ENCODE measurements around the gene OGN. TPM values are rescaled to one million over a fixed set of nuclear protein-coding genes. Genes with fewer than 3 reads are reported as not detected.

OGN gene
- total RNA-seq, 1 donor from 2014 or later, result 153 TPM

- Histone ChIP-seq H3K4me3 (ENCODE audit: low read length in 3 of 3) (no peak overlapping the region), H3K27me3 (ENCODE audit: control insufficient read depth in 3 of 3, insufficient read depth in 3 of 3, low read length in 3 of 3) (no peaks in the 10 kb centered on the region), H3K36me3 (ENCODE audit: control insufficient read depth in 3 of 3, insufficient read depth in 3 of 3, low read length in 3 of 3) (peaks cover 0 to 2% (median 0%) of the 10 kb centered on the region in 3 donors), H3K27ac (ENCODE audit: low read depth, low read length) (peak overlapping the region; percentile 54), H3K9ac (ENCODE audit: low read depth in 1 of 3, low read length in 3 of 3) (no peak overlapping the region), H3K9me3 (ENCODE audit: control insufficient read depth in 3 of 3, low read length in 3 of 3) (no peaks in the 10 kb centered on the region), H3K4me1 (ENCODE audit: control insufficient read depth in 3 of 3, insufficient read depth in 3 of 3, low read length in 3 of 3) (peaks cover 0 to 7% (median 0%) of the 10 kb centered on the region in 3 donors)
Measured at GRCh38 chr9:92353051-92353450, 51.3 kb downstream of the OGN start.

GRCh38 chr9:92350740-92351133, 53.6 kb downstream of the OGN start:
- H3K9me3 ChIP-seq (ENCODE audit: control insufficient read depth in 3 of 3, low read length in 3 of 3), result no peaks in the 10 kb centered on the region
- H3K4me3 ChIP-seq (ENCODE audit: low read length in 3 of 3), result no peak overlapping the region
- H3K27me3 ChIP-seq (ENCODE audit: control insufficient read depth in 3 of 3, insufficient read depth in 3 of 3, low read length in 3 of 3), result no peaks in the 10 kb centered on the region
- H3K36me3 ChIP-seq (ENCODE audit: control insufficient read depth in 3 of 3, insufficient read depth in 3 of 3, low read length in 3 of 3), result peaks cover 0 to 2% (median 0%) of the 10 kb centered on the region in 3 donors
- peaks cover 0 to 7% (median 0%) of the 10 kb centered on the region in 3 donors for H3K4me1 ChIP-seq (ENCODE audit: control insufficient read depth in 3 of 3, insufficient read depth in 3 of 3, low read length in 3 of 3)
- H3K27ac ChIP-seq (ENCODE audit: low read depth, low read length), result peak overlapping the region; percentile 46
- H3K9ac ChIP-seq (ENCODE audit: low read depth in 1 of 3, low read length in 3 of 3), result no peak overlapping the region

- no peak overlapping the region for H3K9ac ChIP-seq (ENCODE audit: low read depth in 1 of 3, low read length in 3 of 3)
- peak overlapping the region; percentile 46 for H3K27ac ChIP-seq (ENCODE audit: low read depth, low read length)
- H3K36me3 ChIP-seq (ENCODE audit: control insufficient read depth in 3 of 3, insufficient read depth in 3 of 3, low read length in 3 of 3), result peaks cover 0 to 2% (median 0%) of the 10 kb centered on the region in 3 donors
Measured at GRCh38 chr9:92349771-92350739, 54.3 kb downstream of the OGN start.

GRCh38 chr9:92345582-92345981, 58.8 kb downstream of the OGN start:
- Histone ChIP-seq H3K4me3 (ENCODE audit: low read length in 3 of 3) (no peak overlapping the region), H3K9me3 (ENCODE audit: control insufficient read depth in 3 of 3, low read length in 3 of 3) (no peaks in the 10 kb centered on the region), H3K4me1 (ENCODE audit: control insufficient read depth in 3 of 3, insufficient read depth in 3 of 3, low read length in 3 of 3) (peaks cover 0 to 4% (median 3%) of the 10 kb centered on the region in 3 donors), H3K9ac (ENCODE audit: low read depth in 1 of 3, low read length in 3 of 3) (no peak overlapping the region), H3K27ac (ENCODE audit: low read depth, low read length) (no peak overlapping the region), H3K27me3 (ENCODE audit: control insufficient read depth in 3 of 3, insufficient read depth in 3 of 3, low read length in 3 of 3) (no peaks in the 10 kb centered on the region), H3K36me3 (ENCODE audit: control insufficient read depth in 3 of 3, insufficient read depth in 3 of 3, low read length in 3 of 3) (peaks cover 0 to 3% (median 0%) of the 10 kb centered on the region in 3 donors)

More at GRCh38 chr9:92349771-92350739, 54.3 kb downstream of the OGN start:
- H3K4me3 ChIP-seq (ENCODE audit: low read length in 3 of 3), result no peak overlapping the region
- H3K9me3 ChIP-seq (ENCODE audit: control insufficient read depth in 3 of 3, low read length in 3 of 3), result no peaks in the 10 kb centered on the region
- H3K4me1 ChIP-seq (ENCODE audit: control insufficient read depth in 3 of 3, insufficient read depth in 3 of 3, low read length in 3 of 3), result peaks cover 0 to 7% (median 0%) of the 10 kb centered on the region in 3 donors
- no peaks in the 10 kb centered on the region for H3K27me3 ChIP-seq (ENCODE audit: control insufficient read depth in 3 of 3, insufficient read depth in 3 of 3, low read length in 3 of 3)

- Histone ChIP-seq H3K9me3 (ENCODE audit: control insufficient read depth in 3 of 3, low read length in 3 of 3) (no peaks in the 10 kb centered on the region), H3K27ac (ENCODE audit: low read depth, low read length) (no peak overlapping the region), H3K9ac (ENCODE audit: low read depth in 1 of 3, low read length in 3 of 3) (no peak overlapping the region), H3K36me3 (ENCODE audit: control insufficient read depth in 3 of 3, insufficient read depth in 3 of 3, low read length in 3 of 3) (peaks cover 12 to 13% (median 12%) of the 10 kb centered on the region in 3 donors), H3K4me1 (ENCODE audit: control insufficient read depth in 3 of 3, insufficient read depth in 3 of 3, low read length in 3 of 3) (peaks cover 0 to 4% (median 0%) of the 10 kb centered on the region in 3 donors), H3K4me3 (ENCODE audit: low read length in 3 of 3) (no peak overlapping the region), H3K27me3 (ENCODE audit: control insufficient read depth in 3 of 3, insufficient read depth in 3 of 3, low read length in 3 of 3) (no peaks in the 10 kb centered on the region)
Measured at GRCh38 chr9:92342825-92343488, 61.4 kb downstream of the OGN start.

- no peak overlapping the region for H3K9ac ChIP-seq (ENCODE audit: low read depth in 1 of 3, low read length in 3 of 3)
- H3K27me3 ChIP-seq (ENCODE audit: control insufficient read depth in 3 of 3, insufficient read depth in 3 of 3, low read length in 3 of 3), result no peaks in the 10 kb centered on the region
- no peak overlapping the region for H3K27ac ChIP-seq (ENCODE audit: low read depth, low read length)
- peaks cover 15 to 18% (median 16%) of the 10 kb centered on the region in 3 donors for H3K36me3 ChIP-seq (ENCODE audit: control insufficient read depth in 3 of 3, insufficient read depth in 3 of 3, low read length in 3 of 3)
- H3K9me3 ChIP-seq (ENCODE audit: control insufficient read depth in 3 of 3, low read length in 3 of 3), result no peaks in the 10 kb centered on the region
- peaks cover 0 to 4% (median 0%) of the 10 kb centered on the region in 3 donors for H3K4me1 ChIP-seq (ENCODE audit: control insufficient read depth in 3 of 3, insufficient read depth in 3 of 3, low read length in 3 of 3)
- H3K4me3 ChIP-seq (ENCODE audit: low read length in 3 of 3), result no peak overlapping the region
Measured at GRCh38 chr9:92341578-92341977, 62.8 kb downstream of the OGN start.

GRCh38 chr9:92333282-92333634, 71.1 kb downstream of the OGN start:
- Histone ChIP-seq H3K9ac (ENCODE audit: low read depth in 1 of 3, low read length in 3 of 3) (no peak overlapping the region), H3K4me3 (ENCODE audit: low read length in 3 of 3) (no peak overlapping the region), H3K4me1 (ENCODE audit: control insufficient read depth in 3 of 3, insufficient read depth in 3 of 3, low read length in 3 of 3) (no peaks in the 10 kb centered on the region), H3K27me3 (ENCODE audit: control insufficient read depth in 3 of 3, insufficient read depth in 3 of 3, low read length in 3 of 3) (no peaks in the 10 kb centered on the region), H3K27ac (ENCODE audit: low read depth, low read length) (no peak overlapping the region), H3K9me3 (ENCODE audit: control insufficient read depth in 3 of 3, low read length in 3 of 3) (no peaks in the 10 kb centered on the region), H3K36me3 (ENCODE audit: control insufficient read depth in 3 of 3, insufficient read depth in 3 of 3, low read length in 3 of 3) (peaks cover 7 to 12% (median 8%) of the 10 kb centered on the region in 3 donors)

Other genes starting within 250 kb of the OGN start
- 125 TPM for gene IARS1, start 110.9 kb downstream of the OGN start, total RNA-seq
- 15.7 TPM for gene NOL8, start 79.2 kb downstream of the OGN start, total RNA-seq
- gene CENPP, start 78.6 kb downstream of the OGN start, total RNA-seq, result 15.7 TPM
- gene OMD, start 19.9 kb upstream of the OGN start, total RNA-seq, result 4.7 TPM
- gene ASPN, start 77.9 kb upstream of the OGN start, total RNA-seq, result 213 TPM
- 28.7 TPM for gene ECM2, start 131.4 kb upstream of the OGN start, total RNA-seq